Measurements from ENCODE around the gene TPMT.

Gene TPMT

GRCh38 chr6:18168264-18168663, 13.4 kb upstream of the TPMT start:
- no peaks in the 10 kb centered on the region for H3K79me2 ChIP-seq (ENCODE audit: control insufficient read depth, insufficient read depth, low read length)
- no peak overlapping the region for H4K8ac ChIP-seq (ENCODE audit: low read depth, low read length)
- H4K5ac ChIP-seq (ENCODE audit: low read length): no peak overlapping the region
- no peak overlapping the region for H3K23ac ChIP-seq (ENCODE audit: low read length)
- no peak overlapping the region for H3K56ac ChIP-seq (ENCODE audit: low read length)
- no peak overlapping the region for H2BK15ac ChIP-seq (replicated peaks; ENCODE audit: low read depth)
- no peak overlapping the region for H3K27ac ChIP-seq (ENCODE audit: low read depth, low read length)
- no CpG with 5 or more reads among the region's 3 CpGs for WGBS (ENCODE audit: extremely low coverage, insufficient coverage, low lambda C conversion rate)
- no peaks in the 10 kb centered on the region for H3K79me1 ChIP-seq (ENCODE audit: low read length)
- no peak overlapping the region for H2BK5ac ChIP-seq (ENCODE audit: low read length)
- no peaks in the 10 kb centered on the region for H3K36me3 ChIP-seq (ENCODE audit: control insufficient read depth, insufficient read depth, low read length)
- H3K4me1 ChIP-seq (ENCODE audit: control insufficient read depth, low read depth, low read length): no peaks in the 10 kb centered on the region
- no peak for DNase-seq
- no peak overlapping the region for H3K4ac ChIP-seq (ENCODE audit: low read depth, low read length)
- no peak overlapping the region for H2AK5ac ChIP-seq (ENCODE audit: low read length)
- no peak overlapping the region for H3K18ac ChIP-seq (ENCODE audit: low read length)
- no peak overlapping the region for H3K9ac ChIP-seq (ENCODE audit: low read length)
- no peak overlapping the region for H3K4me3 ChIP-seq (ENCODE audit: low read length)
- no peaks in the 10 kb centered on the region for H3K27me3 ChIP-seq (ENCODE audit: insufficient read depth, low read length, poor library complexity)
- no peak overlapping the region for H3K4me2 ChIP-seq (ENCODE audit: low read length)
- H2BK120ac ChIP-seq (ENCODE audit: low read depth, low read length): no peak overlapping the region

- Histone ChIP-seq H3K79me2 (ENCODE audit: control insufficient read depth, insufficient read depth, low read length) (no peaks in the 10 kb centered on the region), H3K23ac (ENCODE audit: low read length) (no peak overlapping the region), H3K79me1 (ENCODE audit: low read length) (no peaks in the 10 kb centered on the region), H3K4me2 (ENCODE audit: low read length) (no peak overlapping the region), H2BK5ac (ENCODE audit: low read length) (no peak overlapping the region), H3K36me3 (ENCODE audit: control insufficient read depth, insufficient read depth, low read length) (no peaks in the 10 kb centered on the region), H3K18ac (ENCODE audit: low read length) (no peak overlapping the region), H2BK15ac (replicated peaks; ENCODE audit: low read depth) (no peak overlapping the region), H4K8ac (ENCODE audit: low read depth, low read length) (no peak overlapping the region), H3K4me1 (ENCODE audit: control insufficient read depth, low read depth, low read length) (no peaks in the 10 kb centered on the region), H2AK5ac (ENCODE audit: low read length) (no peak overlapping the region), H3K9ac (ENCODE audit: low read length) (no peak overlapping the region), H3K27me3 (ENCODE audit: insufficient read depth, low read length, poor library complexity) (no peaks in the 10 kb centered on the region), H3K27ac (ENCODE audit: low read depth, low read length) (no peak overlapping the region), H2BK120ac (ENCODE audit: low read depth, low read length) (no peak overlapping the region), H3K4ac (ENCODE audit: low read depth, low read length) (no peak overlapping the region), H3K4me3 (ENCODE audit: low read length) (no peak overlapping the region), H3K56ac (ENCODE audit: low read length) (no peak overlapping the region), H4K5ac (ENCODE audit: low read length) (no peak overlapping the region)
- WGBS (ENCODE audit: extremely low coverage, insufficient coverage, low lambda C conversion rate): no CpG with 5 or more reads among the region's 2 CpGs
- DNase-seq: no peak
These were observed 11.6 kb upstream of the TPMT start for GRCh38 chr6:18166312-18167036.

DNA sequence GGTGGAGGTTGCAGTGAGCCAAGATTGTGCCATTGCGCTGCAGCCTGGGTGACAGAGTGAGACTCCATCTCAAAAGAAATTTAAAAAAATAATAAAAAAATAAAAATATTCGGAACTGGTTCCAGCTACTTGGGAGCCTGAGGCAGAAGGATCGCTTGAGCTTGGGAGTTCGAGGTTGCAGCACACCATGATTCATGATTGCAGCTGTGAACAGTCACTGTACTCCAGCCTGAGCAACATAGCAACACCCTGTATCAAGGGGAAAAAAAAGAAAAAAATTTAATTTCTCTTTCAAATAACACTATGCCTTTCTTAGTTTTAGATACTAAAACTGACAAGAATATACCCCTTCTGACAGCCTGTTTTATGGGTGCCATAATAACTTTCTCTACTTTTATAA, 10.9 kb upstream of the TPMT start:
- Histone ChIP-seq H3K4me3 (ENCODE audit: low read length) (no peak overlapping the region), H3K4me2 (ENCODE audit: low read length) (no peak overlapping the region), H3K36me3 (ENCODE audit: control insufficient read depth, insufficient read depth, low read length) (peaks cover 3% of the 10 kb centered on the region), H3K18ac (ENCODE audit: low read length) (no peak overlapping the region), H2BK15ac (replicated peaks; ENCODE audit: low read depth) (no peak overlapping the region), H2BK120ac (ENCODE audit: low read depth, low read length) (no peak overlapping the region), H4K5ac (ENCODE audit: low read length) (no peak overlapping the region), H3K4me1 (ENCODE audit: control insufficient read depth, low read depth, low read length) (no peaks in the 10 kb centered on the region), H3K27me3 (ENCODE audit: insufficient read depth, low read length, poor library complexity) (no peaks in the 10 kb centered on the region), H3K56ac (ENCODE audit: low read length) (no peak overlapping the region), H3K27ac (ENCODE audit: low read depth, low read length) (no peak overlapping the region), H2AK5ac (ENCODE audit: low read length) (no peak overlapping the region), H3K79me1 (ENCODE audit: low read length) (no peaks in the 10 kb centered on the region), H2BK5ac (ENCODE audit: low read length) (no peak overlapping the region), H4K8ac (ENCODE audit: low read depth, low read length) (no peak overlapping the region), H3K9ac (ENCODE audit: low read length) (no peak overlapping the region), H3K4ac (ENCODE audit: low read depth, low read length) (no peak overlapping the region), H3K79me2 (ENCODE audit: control insufficient read depth, insufficient read depth, low read length) (no peaks in the 10 kb centered on the region), H3K23ac (ENCODE audit: low read length) (no peak overlapping the region)
- WGBS (ENCODE audit: extremely low coverage, insufficient coverage, low lambda C conversion rate): no CpG with 5 or more reads among the region's 4 CpGs
- DNase-seq: no peak

- no peak overlapping the region for H3K23ac ChIP-seq (ENCODE audit: low read length)
- WGBS (ENCODE audit: extremely low coverage, insufficient coverage, low lambda C conversion rate): no CpG with 5 or more reads among the region's 2 CpGs
These were observed 7.5 kb upstream of the TPMT start for GRCh38 chr6:18162401-18162800.

GRCh38 chr6:18161431-18161830, 6.6 kb upstream of the TPMT start:
- peaks cover 3% of the 10 kb centered on the region for H3K36me3 ChIP-seq (ENCODE audit: control insufficient read depth, insufficient read depth, low read length)
- H3K4ac ChIP-seq (ENCODE audit: low read depth, low read length): no peak overlapping the region
- H3K9ac ChIP-seq (ENCODE audit: low read length): no peak overlapping the region
- no peak overlapping the region for H3K18ac ChIP-seq (ENCODE audit: low read length)
- no peak overlapping the region for H3K27ac ChIP-seq (ENCODE audit: low read depth, low read length)
- H3K79me1 ChIP-seq (ENCODE audit: low read length): no peaks in the 10 kb centered on the region
- no CpG with 5 or more reads among the region's 2 CpGs for WGBS (ENCODE audit: extremely low coverage, insufficient coverage, low lambda C conversion rate)
- H3K79me2 ChIP-seq (ENCODE audit: control insufficient read depth, insufficient read depth, low read length): no peaks in the 10 kb centered on the region
- H3K4me2 ChIP-seq (ENCODE audit: low read length): no peak overlapping the region
- no peak for DNase-seq
- no peak overlapping the region for H3K4me3 ChIP-seq (ENCODE audit: low read length)
- no peak overlapping the region for H2BK120ac ChIP-seq (ENCODE audit: low read depth, low read length)
- no peak overlapping the region for H2BK15ac ChIP-seq (replicated peaks; ENCODE audit: low read depth)
- H3K23ac ChIP-seq (ENCODE audit: low read length): no peak overlapping the region
- no peak overlapping the region for H3K56ac ChIP-seq (ENCODE audit: low read length)
- no peak overlapping the region for H2BK5ac ChIP-seq (ENCODE audit: low read length)
- no peaks in the 10 kb centered on the region for H3K4me1 ChIP-seq (ENCODE audit: control insufficient read depth, low read depth, low read length)
- no peaks in the 10 kb centered on the region for H3K27me3 ChIP-seq (ENCODE audit: insufficient read depth, low read length, poor library complexity)
- no peak overlapping the region for H2AK5ac ChIP-seq (ENCODE audit: low read length)
- no peak overlapping the region for H4K5ac ChIP-seq (ENCODE audit: low read length)
- H4K8ac ChIP-seq (ENCODE audit: low read depth, low read length): no peak overlapping the region

More at GRCh38 chr6:18162401-18162800, 7.5 kb upstream of the TPMT start:
- H3K27ac ChIP-seq (ENCODE audit: low read depth, low read length): no peak overlapping the region
- no peak overlapping the region for H3K4ac ChIP-seq (ENCODE audit: low read depth, low read length)
- H4K8ac ChIP-seq (ENCODE audit: low read depth, low read length): no peak overlapping the region
- no peak overlapping the region for H3K9ac ChIP-seq (ENCODE audit: low read length)
- H2AK5ac ChIP-seq (ENCODE audit: low read length): no peak overlapping the region
- no peak overlapping the region for H3K4me3 ChIP-seq (ENCODE audit: low read length)
- no peak overlapping the region for H2BK5ac ChIP-seq (ENCODE audit: low read length)
- H3K79me2 ChIP-seq (ENCODE audit: control insufficient read depth, insufficient read depth, low read length): no peaks in the 10 kb centered on the region
- no peak overlapping the region for H3K18ac ChIP-seq (ENCODE audit: low read length)
- no peaks in the 10 kb centered on the region for H3K27me3 ChIP-seq (ENCODE audit: insufficient read depth, low read length, poor library complexity)
- H4K5ac ChIP-seq (ENCODE audit: low read length): no peak overlapping the region
- no peak for DNase-seq
- no peaks in the 10 kb centered on the region for H3K79me1 ChIP-seq (ENCODE audit: low read length)
- H3K56ac ChIP-seq (ENCODE audit: low read length): no peak overlapping the region
- H2BK15ac ChIP-seq (replicated peaks; ENCODE audit: low read depth): no peak overlapping the region
- H3K4me2 ChIP-seq (ENCODE audit: low read length): no peak overlapping the region
- no peaks in the 10 kb centered on the region for H3K4me1 ChIP-seq (ENCODE audit: control insufficient read depth, low read depth, low read length)
- H2BK120ac ChIP-seq (ENCODE audit: low read depth, low read length): no peak overlapping the region
- peaks cover 3% of the 10 kb centered on the region for H3K36me3 ChIP-seq (ENCODE audit: control insufficient read depth, insufficient read depth, low read length)

DNA sequence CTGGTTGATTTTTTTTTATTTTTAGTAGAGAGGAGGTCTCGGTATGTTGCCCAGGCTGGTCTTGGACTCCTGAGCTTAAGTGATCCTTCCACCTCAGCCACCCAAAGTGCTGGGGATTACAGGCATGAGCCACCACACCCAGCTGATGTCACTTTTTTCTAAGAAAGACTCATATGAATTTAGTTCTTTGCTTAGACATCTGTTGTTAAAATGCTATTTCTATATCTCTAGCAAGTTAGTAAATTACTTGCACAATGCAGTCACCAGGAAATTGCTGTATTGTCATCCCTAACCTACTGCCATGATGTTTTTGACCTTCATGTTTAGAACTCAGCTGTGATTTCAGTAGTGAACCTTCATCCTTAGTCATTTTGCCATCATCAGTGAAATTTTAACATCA, 6.0 kb upstream of the TPMT start:
- Histone ChIP-seq H3K23ac (ENCODE audit: low read length) (no peak overlapping the region), H3K9ac (ENCODE audit: low read length) (no peak overlapping the region), H4K8ac (ENCODE audit: low read depth, low read length) (no peak overlapping the region), H2BK5ac (ENCODE audit: low read length) (no peak overlapping the region), H3K79me1 (ENCODE audit: low read length) (no peaks in the 10 kb centered on the region), H2BK120ac (ENCODE audit: low read depth, low read length) (no peak overlapping the region), H3K27me3 (ENCODE audit: insufficient read depth, low read length, poor library complexity) (no peaks in the 10 kb centered on the region), H3K4me2 (ENCODE audit: low read length) (no peak overlapping the region), H3K4me3 (ENCODE audit: low read length) (no peak overlapping the region), H2AK5ac (ENCODE audit: low read length) (no peak overlapping the region), H3K4ac (ENCODE audit: low read depth, low read length) (no peak overlapping the region), H3K79me2 (ENCODE audit: control insufficient read depth, insufficient read depth, low read length) (no peaks in the 10 kb centered on the region), H3K18ac (ENCODE audit: low read length) (no peak overlapping the region), H2BK15ac (replicated peaks; ENCODE audit: low read depth) (no peak overlapping the region), H4K5ac (ENCODE audit: low read length) (no peak overlapping the region), H3K4me1 (ENCODE audit: control insufficient read depth, low read depth, low read length) (no peaks in the 10 kb centered on the region), H3K36me3 (ENCODE audit: control insufficient read depth, insufficient read depth, low read length) (peaks cover 3% of the 10 kb centered on the region), H3K27ac (ENCODE audit: low read depth, low read length) (no peak overlapping the region), H3K56ac (ENCODE audit: low read length) (no peak overlapping the region)
- DNase-seq: no peak
- WGBS (ENCODE audit: extremely low coverage, insufficient coverage, low lambda C conversion rate): no CpG with 5 or more reads among the region's 1 CpG
